Pons (tissue), 1 donor: ENCODE measurements around the gene AHRR.
A peak's percentile ranks its signal among the peaks of the same experiment; 100 is the strongest.

Source experiments
- DNase-seq: peaks from one replicate; pipeline ENCODE4 v3.0.0-alpha.2; 2016; ENCODE audit warnings: low spot score

AHRR gene

GRCh38 chr5:443239-444151, 122.0 kb downstream of the AHRR start:
- DNase-seq: no peak

GRCh38 chr5:444226-444625, 122.7 kb downstream of the AHRR start:
- DNase-seq: no peak

GRCh38 chr5:445591-445990, 124.1 kb downstream of the AHRR start:
- no peak for DNase-seq

- no peak for DNase-seq
Observed at GRCh38 chr5:446066-446882, 124.8 kb downstream of the AHRR start.

- DNase-seq: peak; percentile 62
Observed at GRCh38 chr5:446883-447263, 125.4 kb downstream of the AHRR start.

- DNase-seq: no peak
Observed at GRCh38 chr5:447501-447900, 126.0 kb downstream of the AHRR start.

- DNase-seq: peak; percentile 79
Observed at GRCh38 chr5:448061-448765, 126.7 kb downstream of the AHRR start.

GRCh38 chr5:448766-449090, 127.2 kb downstream of the AHRR start:
- peak; percentile 24 for DNase-seq

- no peak for DNase-seq
Observed at GRCh38 chr5:449151-449550, 127.6 kb downstream of the AHRR start.

- DNase-seq: no peak
Observed at GRCh38 chr5:451587-452458, 130.3 kb downstream of the AHRR start.

- DNase-seq: no peak
Observed at GRCh38 chr5:452978-453710, 131.6 kb downstream of the AHRR start.

GRCh38 chr5:453725-454481, 132.4 kb downstream of the AHRR start:
- no peak for DNase-seq

- DNase-seq: no peak
Observed at GRCh38 chr5:454936-455335, 133.4 kb downstream of the AHRR start.

GRCh38 chr5:455806-456205, 134.3 kb downstream of the AHRR start:
- no peak for DNase-seq

GRCh38 chr5:456351-457194, 135.1 kb downstream of the AHRR start:
- DNase-seq: no peak

GRCh38 chr5:457195-457961, 135.9 kb downstream of the AHRR start:
- no peak for DNase-seq

- no peak for DNase-seq
Observed at GRCh38 chr5:458547-459353, 137.2 kb downstream of the AHRR start.
